ENCODE data around the gene CCL7. TPM values are rescaled to one million over a fixed set of nuclear protein-coding genes. Genes with fewer than 3 reads are reported as not detected.

CCL7 gene
- total and polyA plus RNA-seq, 2 of the 4 experiments (the other 2 are of a cell fraction): 0.18 to 0.58 TPM

GRCh38 chr17:34246446-34246845 lies 23.6 kb upstream of the CCL7 start:
- no peak overlapping the region for H3K14ac ChIP-seq (replicated peaks; ENCODE audit: low read depth, low read length)
- H3K36me3 ChIP-seq (ENCODE audit: control insufficient read depth, insufficient read depth, low read length): no peaks in the 10 kb centered on the region
- H3K4ac ChIP-seq (ENCODE audit: low read depth, low read length): no peak overlapping the region
- BruUV-seq (replicated peaks): no TSS peak
- H2BK120ac ChIP-seq (ENCODE audit: low read depth, low read length): no peak overlapping the region; the same call in 1 of the 2 replicates
- H4K8ac ChIP-seq (ENCODE audit: low read depth in 2 of 2, low read length in 2 of 2): no peak overlapping the region
- 0 out of 3 replicates have a peak overlapping the region, but pooled peaks have one; percentile 29 for H2BK15ac ChIP-seq (ENCODE audit: low read depth, low read length)
- CTCF ChIA-PET: no interaction called here
- H4K5ac ChIP-seq (ENCODE audit: low read depth, low read length): no peak overlapping the region
- H4K91ac ChIP-seq (ENCODE audit: insufficient read depth, low read depth, low read length): no peak overlapping the region
- no peak overlapping the region for H3K56ac ChIP-seq (ENCODE audit: extremely low read depth, insufficient read depth, low read length)
- peaks cover 12% of the 10 kb centered on the region; the same call in 1 of the 2 replicates for H3K9me1 ChIP-seq (ENCODE audit: insufficient read depth, low read length)
- POLR2A ChIA-PET (ENCODE audit: unreplicated experiment): no interaction called here
- peak overlapping the region; percentile 27; the same call in 1 of the 2 replicates for H2BK20ac ChIP-seq (ENCODE audit: low read depth, low read length)
- H3K9me3 ChIP-seq (ENCODE audit: control insufficient read depth, insufficient read depth, low read length): no peaks in the 10 kb centered on the region
- TF ChIP-seq RFX5 (IDR thresholded peaks at IDR 0.05; ENCODE audit: low read depth, low read length) (no peak), CTCF (conservative IDR thresholded peaks at IDR 0.05; ENCODE audit: low read depth, low read length) (no peak), CHD1 (IDR thresholded peaks at IDR 0.05; ENCODE audit: low read depth, low read length) (no peak), POLR2A (IDR thresholded peaks at IDR 0.05; ENCODE audit: low read depth, low read length) (no peak)
- H3K4me2 ChIP-seq (ENCODE audit: low read depth, low read length): no peak overlapping the region
- DNase-seq: no peak
- H3K4me1 ChIP-seq (ENCODE audit: control insufficient read depth, insufficient read depth, low read length): peaks cover 29% of the 10 kb centered on the region
- H3K27me3 ChIP-seq (ENCODE audit: control insufficient read depth, insufficient read depth, low read length): no peaks in the 10 kb centered on the region
- no peak overlapping the region for H3K9ac ChIP-seq (ENCODE audit: low read depth, low read length)
- no CpG with 5 or more reads among the region's 1 CpG for WGBS, 2 experiments (ENCODE audit: extremely low coverage in 2 of 2, insufficient read length in 1 of 2)
- no peak overlapping the region for H3K27ac ChIP-seq (ENCODE audit: insufficient read depth, low read length)
- H3K4me3 ChIP-seq (ENCODE audit: insufficient read depth, low read depth, low read length): no peak overlapping the region
- H4K20me1 ChIP-seq (ENCODE audit: insufficient read depth, low read length): no peaks in the 10 kb centered on the region
- intact Hi-C loops (cut with micrococcal nuclease): no loop called here
- H3K79me1 ChIP-seq (ENCODE audit: low read depth in 1 of 2, low read length in 2 of 2): no peaks in the 10 kb centered on the region
- dilution Hi-C loops (cut with HindIII; ENCODE audit: low sequenced_read_pairs, unreplicated experiment): no loop called here
- no peak overlapping the region for H2AFZ ChIP-seq (replicated peaks; ENCODE audit: low read length, poor library complexity)
- no peak overlapping the region for H3K18ac ChIP-seq (ENCODE audit: low read depth, low read length)
- H3K23ac ChIP-seq (ENCODE audit: low read depth, low read length): no peak overlapping the region
- no peak overlapping the region for H2BK5ac ChIP-seq (ENCODE audit: low read depth, low read length, poor library complexity, severe bottlenecking)
- H2AK5ac ChIP-seq (ENCODE audit: low read depth, low read length): peak overlapping the region; percentile 31; the same call in 1 of the 2 replicates
- in situ Hi-C loops (cut with MboI; ENCODE audit: low sequenced_read_pairs): loop anchor here (5.0 kb wide), 1 partner anchor 61 kb away; no protein-coding TSS in a partner anchor
- no peak for ATAC-seq (ENCODE audit: low read depth)
- no peak overlapping the region for H2AK9ac ChIP-seq (replicated peaks; ENCODE audit: low read depth, low read length, poor library complexity)
